Keratinocyte (primary cell): ENCODE data around the gene TMEM150B.

Experiments used
- EZH2 ChIP-seq: IDR thresholded peaks from one replicate; pipeline ENCODE4 v1.6.1; 2012; ENCODE audit warnings: inconsistent platforms, mild to moderate bottlenecking, low read length, moderate library complexity
- TF ChIP-seq, protein P1 (sequence below), 3 experiments: IDR thresholded peaks in 1 of 3; conservative IDR thresholded peaks in 1 of 3; optimal IDR thresholded peaks in 1 of 3; 2 replicates in 2 of 3; 3 replicates in 1 of 3; pipeline versions ENCODE3 to v1.5.1; 2011; ENCODE audit warnings: low read length in 3 of 3, mild to moderate bottlenecking in 3 of 3, moderate library complexity in 2 of 3, control low read depth in 1 of 3, inconsistent platforms in 1 of 3; ENCODE audit not compliant: insufficient read depth in 2 of 3; ENCODE audit errors: extremely low read depth in 1 of 3

DNA sequence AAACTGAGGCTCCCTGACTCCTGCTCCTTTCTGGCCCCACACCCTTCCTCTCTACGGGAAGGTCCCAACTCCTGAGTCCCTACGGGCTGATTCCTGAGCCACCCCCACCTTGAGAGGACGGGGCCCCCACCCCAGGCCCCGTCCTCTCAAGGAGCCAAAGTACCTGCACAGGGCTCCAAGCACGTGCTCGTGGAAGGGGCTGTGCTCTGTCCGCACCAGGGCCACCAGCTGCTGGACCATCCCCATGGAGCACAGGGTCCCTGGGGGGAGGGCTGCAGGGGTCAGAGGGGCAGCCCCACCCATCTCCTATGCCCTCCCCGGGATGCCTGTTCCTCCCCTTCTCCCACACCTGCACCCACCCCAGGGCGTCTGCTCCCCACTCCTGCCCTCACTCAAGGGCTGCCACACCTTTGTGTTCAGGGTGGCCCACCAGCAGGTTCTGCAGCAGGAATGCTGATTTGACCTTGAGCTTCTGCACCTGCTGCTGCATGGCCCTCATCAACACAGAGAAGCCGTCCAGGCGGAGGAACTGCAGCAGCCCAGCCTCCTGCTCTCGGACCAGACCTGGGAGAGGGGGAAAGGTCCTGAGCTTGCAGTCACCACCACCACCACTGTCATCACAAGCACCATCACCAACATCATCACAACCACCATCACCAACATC lies 59.3 kb downstream of the TMEM150B start:
- TF ChIP-seq, protein P1, sequence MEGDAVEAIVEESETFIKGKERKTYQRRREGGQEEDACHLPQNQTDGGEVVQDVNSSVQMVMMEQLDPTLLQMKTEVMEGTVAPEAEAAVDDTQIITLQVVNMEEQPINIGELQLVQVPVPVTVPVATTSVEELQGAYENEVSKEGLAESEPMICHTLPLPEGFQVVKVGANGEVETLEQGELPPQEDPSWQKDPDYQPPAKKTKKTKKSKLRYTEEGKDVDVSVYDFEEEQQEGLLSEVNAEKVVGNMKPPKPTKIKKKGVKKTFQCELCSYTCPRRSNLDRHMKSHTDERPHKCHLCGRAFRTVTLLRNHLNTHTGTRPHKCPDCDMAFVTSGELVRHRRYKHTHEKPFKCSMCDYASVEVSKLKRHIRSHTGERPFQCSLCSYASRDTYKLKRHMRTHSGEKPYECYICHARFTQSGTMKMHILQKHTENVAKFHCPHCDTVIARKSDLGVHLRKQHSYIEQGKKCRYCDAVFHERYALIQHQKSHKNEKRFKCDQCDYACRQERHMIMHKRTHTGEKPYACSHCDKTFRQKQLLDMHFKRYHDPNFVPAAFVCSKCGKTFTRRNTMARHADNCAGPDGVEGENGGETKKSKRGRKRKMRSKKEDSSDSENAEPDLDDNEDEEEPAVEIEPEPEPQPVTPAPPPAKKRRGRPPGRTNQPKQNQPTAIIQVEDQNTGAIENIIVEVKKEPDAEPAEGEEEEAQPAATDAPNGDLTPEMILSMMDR (optimal IDR thresholded peaks at IDR 0.05 in 1 of 3, IDR thresholded peaks at IDR 0.05 in 1 of 3, conservative IDR thresholded peaks at IDR 0.05 in 1 of 3; ENCODE audit: extremely low read depth in 1 of 3, insufficient read depth in 2 of 3, low read length in 3 of 3): no peak
- no peak for TF ChIP-seq EZH2
